ENCODE data around the gene KBTBD3. TPM values are rescaled to one million over a fixed set of nuclear protein-coding genes. Genes with fewer than 3 reads are reported as not detected.
"Not testable (repeated sequence)": the region's sequence is repeated elsewhere in the genome, so short reads cannot be mapped to it uniquely, and the experiment has no call there.

The KBTBD3 gene
- total RNA-seq, 1 donor from 2014 or later, result 16.0 TPM

GRCh38 chr11:106017093-106017492 is 60.1 kb downstream of the KBTBD3 start:
- intact Hi-C loops (cut with DNase I), result no loop called here

GRCh38 chr11:106015066-106015465 is 62.1 kb downstream of the KBTBD3 start:
- ATAC-seq, result no peak
- intact Hi-C loops (cut with DNase I), result no loop called here
- no peak for DNase-seq (ENCODE audit: low spot score)

More at GRCh38 chr11:106017093-106017492, 60.1 kb downstream of the KBTBD3 start:
- DNase-seq (ENCODE audit: low spot score) (no peak), ATAC-seq (no peak)

GRCh38 chr11:106014620-106015019 is 62.5 kb downstream of the KBTBD3 start:
- DNase-seq (ENCODE audit: low spot score), result no peak
- ATAC-seq, result no peak
- intact Hi-C loops (cut with DNase I), result no loop called here

- intact Hi-C loops (cut with DNase I), result no loop called here
- ATAC-seq (no peak), DNase-seq (ENCODE audit: low spot score) (no peak)
These were observed 63.1 kb downstream of the KBTBD3 start for GRCh38 chr11:106014035-106014434.

- ATAC-seq (no peak), DNase-seq (ENCODE audit: low spot score) (no peak)
- intact Hi-C loops (cut with DNase I), result no loop called here
These were observed 64.4 kb downstream of the KBTBD3 start for GRCh38 chr11:106012744-106013143.

GRCh38 chr11:106011481-106011880 is 65.7 kb downstream of the KBTBD3 start:
- ATAC-seq (no peak), DNase-seq (ENCODE audit: low spot score) (no peak)

GRCh38 chr11:106003094-106003493 is 74.1 kb downstream of the KBTBD3 start:
- ATAC-seq; DNase-seq (ENCODE audit: low spot score); intact Hi-C loops (cut with DNase I): not testable (repeated sequence)

More at GRCh38 chr11:106011481-106011880, 65.7 kb downstream of the KBTBD3 start:
- intact Hi-C loops (cut with DNase I), result no loop called here

- intact Hi-C loops (cut with DNase I), result no loop called here
- ATAC-seq (no peak), DNase-seq (ENCODE audit: low spot score) (no peak)
These were observed 75.7 kb downstream of the KBTBD3 start for GRCh38 chr11:106001304-106002012.

Other genes with a start within 250 kb of the KBTBD3 start
- gene MSANTD4, start 55.1 kb downstream of the KBTBD3 start, total RNA-seq, result 18.3 TPM
- gene AASDHPPT, start 315 bp upstream of the KBTBD3 start, total RNA-seq, result 28.0 TPM

Data from sciatic nerve (tissue), 2 donors.